Astrocyte (in vitro differentiated cells and primary cell): ENCODE data around the gene TGM5. TPM values are rescaled to one million over a fixed set of nuclear protein-coding genes. Genes with fewer than 3 reads are reported as not detected.

Source experiments
- DNase-seq: peaks from one replicate; pipeline ENCODE4 v3.0.0-alpha.2; 2010; ENCODE audit warnings: low read depth
- FAIRE-seq: peaks from 2 replicates; lab custom pipeline; 2011; peaks lifted over from hg19 to GRCh38; lab: Jason Lieb, UNC
- H2AFZ ChIP-seq: 2 replicates; pipeline ENCODE4 v1.6.0; 2012; ENCODE audit warnings: low read depth, low read length, inconsistent platforms
- H3K27ac ChIP-seq: 2 replicates; pipeline ENCODE4 v1.5.1; 2011; ENCODE audit warnings: low read depth, low read length, inconsistent platforms
- H3K27me3 ChIP-seq: 2 replicates; pipeline ENCODE4 v1.6.0; 2011; ENCODE audit warnings: low read length, inconsistent platforms; ENCODE audit not compliant: insufficient read depth
- H3K36me3 ChIP-seq: 2 replicates; pipeline ENCODE4 v1.5.1; 2011; ENCODE audit warnings: low read length, inconsistent platforms; ENCODE audit not compliant: insufficient read depth
- H3K4me1 ChIP-seq: 2 replicates; pipeline ENCODE4 v1.5.1; 2011; ENCODE audit warnings: low read length, inconsistent platforms; ENCODE audit not compliant: insufficient read depth
- H3K4me2 ChIP-seq: 2 replicates; pipeline ENCODE4 v1.6.0; 2012; ENCODE audit warnings: low read length, inconsistent platforms
- H3K4me3 ChIP-seq: 2 replicates; pipeline ENCODE4 v1.5.1; 2011; ENCODE audit warnings: low read depth, mild to moderate bottlenecking, low read length, inconsistent platforms; ENCODE audit not compliant: insufficient read depth
- H3K79me2 ChIP-seq: 2 replicates; pipeline ENCODE4 v1.6.0; 2012; ENCODE audit warnings: mild to moderate bottlenecking, low read length, inconsistent platforms; ENCODE audit not compliant: insufficient read depth
- H3K9ac ChIP-seq: 2 replicates; pipeline ENCODE4 v1.6.0; 2012; ENCODE audit warnings: mild to moderate bottlenecking, low read length, inconsistent platforms
- H3K9me3 ChIP-seq: 2 replicates; pipeline ENCODE4 v1.5.1; 2012; ENCODE audit warnings: low read depth, mild to moderate bottlenecking, low read length, inconsistent platforms; ENCODE audit not compliant: insufficient read depth
- H4K20me1 ChIP-seq: 2 replicates; pipeline ENCODE4 v1.6.0; 2012; ENCODE audit warnings: low read length, inconsistent platforms; ENCODE audit not compliant: insufficient read depth
- H3K27ac Mint-ChIP-seq: one replicate; pipeline ENCODE4 v1.8.0; 2021; ENCODE audit warnings: mild to moderate bottlenecking, mixed read lengths; ENCODE audit not compliant: unreplicated experiment
- H3K27me3 Mint-ChIP-seq: one replicate; pipeline ENCODE4 v1.8.0; 2021; ENCODE audit warnings: low read depth, mixed read lengths; ENCODE audit not compliant: unreplicated experiment
- H3K36me3 Mint-ChIP-seq: one replicate; pipeline ENCODE4 v1.8.0; 2021; ENCODE audit warnings: low read depth, mixed read lengths; ENCODE audit not compliant: unreplicated experiment
- H3K4me1 Mint-ChIP-seq: one replicate; pipeline ENCODE4 v1.8.0; 2021; ENCODE audit warnings: low read depth, mixed read lengths; ENCODE audit not compliant: unreplicated experiment
- H3K4me3 Mint-ChIP-seq: one replicate; pipeline ENCODE4 v1.8.0; 2021; ENCODE audit warnings: mild to moderate bottlenecking, moderate library complexity, mixed read lengths; ENCODE audit not compliant: unreplicated experiment
- H3K9me3 Mint-ChIP-seq: one replicate; pipeline ENCODE4 v1.8.0; 2021; ENCODE audit warnings: mild to moderate bottlenecking, mixed read lengths; ENCODE audit not compliant: unreplicated experiment
- EZH2 ChIP-seq: IDR thresholded peaks from 2 replicates; pipeline ENCODE4 v1.6.1; 2012; ENCODE audit warnings: mild to moderate bottlenecking, low read length, inconsistent platforms; ENCODE audit not compliant: insufficient read depth
- total RNA-seq: library from RNA; stranded (reverse); gene quantifications from 2 replicates; pipeline ENCODE4 v1.2.1, GENCODE V29; 2021
- TF ChIP-seq, protein P1 (sequence below): IDR thresholded peaks from 2 replicates; pipeline ENCODE4 v1.5.1; 2011; ENCODE audit warnings: low read depth, mild to moderate bottlenecking, inconsistent platforms, low read length, moderate library complexity; ENCODE audit not compliant: insufficient read depth

Gene TGM5
- total RNA-seq, 1 donor from 2014 or later = 0.16 TPM

DNA sequence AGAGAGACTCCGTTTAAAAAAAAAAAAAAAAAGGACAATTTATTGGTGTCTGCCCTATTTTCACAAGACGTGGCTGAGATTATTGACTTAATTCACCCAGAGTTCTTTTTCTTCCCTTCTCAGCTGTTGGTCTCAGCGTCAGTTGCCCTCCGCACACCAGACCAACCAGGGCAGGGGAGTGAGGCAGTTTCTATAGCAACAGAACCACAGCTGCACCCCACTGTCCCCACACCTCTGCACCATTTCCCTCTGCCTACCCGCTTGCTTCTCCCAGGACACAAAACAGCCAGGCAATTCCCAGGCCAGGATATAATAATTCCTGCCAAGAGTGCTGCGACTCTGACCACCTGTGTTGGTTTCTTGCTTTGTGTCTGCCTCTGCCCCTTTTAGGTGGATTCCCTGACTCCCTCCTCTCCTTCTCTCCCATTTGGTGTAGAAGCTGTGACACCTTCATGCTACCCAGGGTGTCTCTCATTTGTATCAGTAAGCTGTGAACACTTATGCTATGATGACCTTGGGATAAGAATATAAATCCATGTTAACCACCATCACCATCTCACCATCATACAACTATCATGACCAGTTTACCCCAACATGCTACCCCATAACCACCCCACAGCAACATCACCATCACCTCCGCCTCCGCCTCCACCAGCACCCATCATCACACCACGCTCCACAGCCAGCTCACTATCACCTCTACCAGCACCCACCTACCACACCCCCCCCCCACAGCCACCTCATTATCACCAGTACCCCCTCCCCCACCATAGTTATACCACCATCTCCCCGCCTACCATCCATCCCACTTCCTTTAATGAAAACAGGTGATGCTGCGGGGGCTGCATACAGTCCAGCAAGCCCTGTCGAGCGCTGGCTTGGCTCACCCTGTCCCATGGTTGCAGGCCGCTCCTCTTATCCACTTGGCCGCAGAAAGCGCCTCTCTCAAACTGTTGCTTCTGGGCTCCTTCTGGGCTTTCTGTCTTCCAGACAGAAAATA is 46.5 kb downstream of the TGM5 start:
- Histone ChIP-seq H3K4me3 (no peak overlapping the region), H3K27me3 (peaks cover 18% of the 10 kb centered on the region), H2AFZ (no peak overlapping the region), H4K20me1 (no peaks in the 10 kb centered on the region), H3K79me2 (no peaks in the 10 kb centered on the region), H3K4me1 (no peaks in the 10 kb centered on the region), H3K36me3 (no peaks in the 10 kb centered on the region), H3K27ac (no peak overlapping the region), H3K4me2 (no peak overlapping the region), H3K9ac (no peak overlapping the region), H3K9me3 (no peaks in the 10 kb centered on the region)
- Mint-ChIP-seq H3K4me3 (no peak overlapping the region), H3K27ac (no peak overlapping the region), H3K27me3 (peaks cover 24% of the 10 kb centered on the region), H3K9me3 (peaks cover 2% of the 10 kb centered on the region), H3K36me3 (no peaks in the 10 kb centered on the region), H3K4me1 (no peaks in the 10 kb centered on the region)
- no peak for TF ChIP-seq EZH2
- TF ChIP-seq, protein P1, sequence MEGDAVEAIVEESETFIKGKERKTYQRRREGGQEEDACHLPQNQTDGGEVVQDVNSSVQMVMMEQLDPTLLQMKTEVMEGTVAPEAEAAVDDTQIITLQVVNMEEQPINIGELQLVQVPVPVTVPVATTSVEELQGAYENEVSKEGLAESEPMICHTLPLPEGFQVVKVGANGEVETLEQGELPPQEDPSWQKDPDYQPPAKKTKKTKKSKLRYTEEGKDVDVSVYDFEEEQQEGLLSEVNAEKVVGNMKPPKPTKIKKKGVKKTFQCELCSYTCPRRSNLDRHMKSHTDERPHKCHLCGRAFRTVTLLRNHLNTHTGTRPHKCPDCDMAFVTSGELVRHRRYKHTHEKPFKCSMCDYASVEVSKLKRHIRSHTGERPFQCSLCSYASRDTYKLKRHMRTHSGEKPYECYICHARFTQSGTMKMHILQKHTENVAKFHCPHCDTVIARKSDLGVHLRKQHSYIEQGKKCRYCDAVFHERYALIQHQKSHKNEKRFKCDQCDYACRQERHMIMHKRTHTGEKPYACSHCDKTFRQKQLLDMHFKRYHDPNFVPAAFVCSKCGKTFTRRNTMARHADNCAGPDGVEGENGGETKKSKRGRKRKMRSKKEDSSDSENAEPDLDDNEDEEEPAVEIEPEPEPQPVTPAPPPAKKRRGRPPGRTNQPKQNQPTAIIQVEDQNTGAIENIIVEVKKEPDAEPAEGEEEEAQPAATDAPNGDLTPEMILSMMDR = no peak
- FAIRE-seq (no peak), DNase-seq (no peak)

DNA sequence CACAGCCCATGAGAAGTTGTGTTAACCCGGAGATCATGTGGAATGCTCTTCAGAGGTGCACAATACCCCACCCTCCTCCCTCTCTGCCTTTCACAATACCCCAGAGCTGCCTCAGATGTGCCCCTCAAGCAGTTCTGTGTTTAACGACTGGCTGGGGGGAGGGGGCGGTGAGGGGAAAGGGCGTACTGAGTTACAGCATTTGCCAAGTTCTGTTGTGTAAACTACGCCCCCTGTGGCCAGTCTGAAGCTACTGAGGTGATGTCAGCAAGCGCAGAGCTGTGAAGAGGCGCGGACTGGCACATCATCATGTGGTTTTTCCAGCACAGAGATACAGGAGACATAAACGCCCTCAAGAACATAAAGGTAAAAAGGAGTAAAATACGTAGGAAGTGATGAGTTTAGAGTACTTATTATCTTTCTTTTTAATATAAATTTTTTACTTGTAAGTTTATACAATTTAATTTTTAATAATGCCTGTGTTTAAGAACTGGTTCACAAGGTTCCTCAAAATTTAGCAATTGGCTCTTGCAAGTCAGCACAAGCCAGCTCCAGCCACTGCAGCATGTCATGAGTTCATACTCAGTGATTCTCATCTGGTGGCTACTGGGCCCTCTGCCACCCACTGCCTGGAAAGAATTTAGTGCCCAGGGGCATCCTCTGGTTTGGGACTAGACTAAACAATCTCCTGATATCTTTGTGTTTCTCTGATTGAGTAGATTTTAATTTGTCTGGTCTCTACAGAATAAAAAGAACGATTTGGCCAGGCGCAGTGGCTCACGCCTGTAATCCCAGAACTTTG is 47.6 kb downstream of the TGM5 start:
- no peaks in the 10 kb centered on the region for H4K20me1 ChIP-seq
- no peak for FAIRE-seq
- H3K9ac ChIP-seq = no peak overlapping the region
- H3K4me1 Mint-ChIP-seq = no peaks in the 10 kb centered on the region
- no peak for DNase-seq
- no peak overlapping the region for H3K27ac Mint-ChIP-seq
- peaks cover 17% of the 10 kb centered on the region for H3K27me3 ChIP-seq
- no peak overlapping the region for H3K4me2 ChIP-seq
- H3K27ac ChIP-seq = no peak overlapping the region
- H3K9me3 ChIP-seq = no peaks in the 10 kb centered on the region
- no peaks in the 10 kb centered on the region for H3K36me3 Mint-ChIP-seq
- no peaks in the 10 kb centered on the region for H3K36me3 ChIP-seq
- peaks cover 27% of the 10 kb centered on the region for H3K27me3 Mint-ChIP-seq
- H2AFZ ChIP-seq = no peak overlapping the region
- H3K9me3 Mint-ChIP-seq = peaks cover 2% of the 10 kb centered on the region
- no peak for TF ChIP-seq EZH2
- TF ChIP-seq, protein P1 = peak; percentile 16
- H3K4me3 Mint-ChIP-seq = no peak overlapping the region
- H3K4me3 ChIP-seq = no peak overlapping the region
- H3K4me1 ChIP-seq = no peaks in the 10 kb centered on the region
- H3K79me2 ChIP-seq = no peaks in the 10 kb centered on the region
